Stomach (tissue), 9 donors: ENCODE results near the gene PPAN. TPM values are rescaled to one million over a fixed set of nuclear protein-coding genes. Genes with fewer than 3 reads are reported as not detected.
A peak's percentile ranks its signal among the peaks of the same experiment; 100 is the strongest.

ENCODE experiments used
- DNase-seq, 2 donors: peaks; one replicate each; pipeline versions ENCODE4 v3.0.0 to v3.0.0-alpha.2; 2013 to 2019
- H3K27ac ChIP-seq, 5 donors: fragments of 200-600 bp in 4 of 5; sonication (generic) in 4 of 5; one replicate each; pipeline ENCODE4 v1.5.1; 2013 to 2019; ENCODE audit warnings: mild to moderate bottlenecking in 1 of 5, moderate library complexity in 1 of 5
- H3K27me3 ChIP-seq, 3 donors: fragments of 200-600 bp; sonication (generic); one replicate each; pipeline ENCODE4 v1.5.1; 2017 to 2019; ENCODE audit warnings: mixed run types in 1 of 3
- H3K36me3 ChIP-seq, 4 donors: fragments of 200-600 bp; sonication (generic); 1 replicate in 3 of 4; 2 replicates in 1 of 4; pipeline ENCODE4 v1.5.1; 2016 to 2019
- H3K4me1 ChIP-seq, 4 donors: fragments of 200-600 bp; sonication (generic); one replicate each; pipeline ENCODE4 v1.5.1; 2016 to 2019
- H3K4me3 ChIP-seq, 4 donors: fragments of 200-600 bp; sonication (generic) in 3 of 4; one replicate each; pipeline ENCODE4 v1.5.1; 2016 to 2019; ENCODE audit warnings: mild to moderate bottlenecking in 1 of 4
- H3K9me3 ChIP-seq, 4 donors: fragments of 200-600 bp; sonication (generic); one replicate each; pipeline ENCODE4 v1.5.1; 2016 to 2019
- EP300 ChIP-seq: sonication (generic); formaldehyde crosslinking; IDR thresholded peaks from one replicate; pipeline ENCODE4 v1.6.1; 2017; ENCODE audit warnings: antibody characterized with exemption
- POLR2A ChIP-seq, 4 donors: fragments of 450-650 bp; IDR thresholded peaks; one replicate each; pipeline ENCODE4 v1.6.1; 2016; ENCODE audit warnings: antibody characterized with exemption in 4 of 4, control low read depth in 2 of 4, mild to moderate bottlenecking in 1 of 4, moderate library complexity in 1 of 4
- POLR2AphosphoS5 ChIP-seq, 3 donors: sonication (generic); formaldehyde crosslinking; IDR thresholded peaks; one replicate each; pipeline ENCODE4 v1.6.1; 2016; ENCODE audit warnings: antibody characterized with exemption in 3 of 3
- WGBS, 5 donors: extraction: QIAGEN DNeasy Blood & Tissue Kit in 3 of 5; methylation state at CpG; one replicate each; pipeline versions ENCODE4 v1.1.5 to v1.1.7; 2013 to 2018; 5-methylcytosine and 5-hydroxymethylcytosine counted together
- intact Hi-C: fragments of 100-400 bp; cut with DNase I; formaldehyde crosslinking; loops from one replicate; pipeline ENCODE4 v1.15.1; 2023; ENCODE audit warnings: low total_unique reads
- polyA plus RNA-seq, 3 donors: library from polyadenylated mRNA; stranded (reverse); fragments of 200-250 nt; gene quantifications; one replicate each; pipeline ENCODE4 v1.2.3, GENCODE V29; 2013
- total RNA-seq, 5 donors: library from RNA; depleted of rRNA; stranded (reverse); fragments of >200 nt; gene quantifications; one replicate each; pipeline versions ENCODE4 v1.1.0 to v1.2.3, GENCODE V29; 2014 to 2016
- TF ChIP-seq, protein P1 (sequence below), 7 experiments: fragments of 450-650 bp in 4 of 7; fragments of 200-600 bp in 3 of 7; sonication (generic) in 3 of 7; IDR thresholded peaks; one replicate each; pipeline ENCODE4 v1.5.1; 2016 to 2019; ENCODE audit warnings: antibody characterized with exemption in 7 of 7, control low read depth in 2 of 7, mild to moderate bottlenecking in 1 of 7
- donor health status: healthy with polysubstance abuse.
- donor health status: Bipolar disorder and iron deficiency.
- donor health status: healthy.

The PPAN gene
- total and polyA plus RNA-seq, 8 donors, result 1.2 to 52.3 (median 34.7) TPM

- intact Hi-C loops, result no loop called here
- peak in 1 of 2 donors; percentile 80 for DNase-seq
- Histone ChIP-seq H3K4me3 (peak overlapping the region; percentile 59 to 97 (median 79)), H3K9me3 (no peaks in the 10 kb centered on the region), H3K27me3 (no peaks in the 10 kb centered on the region), H3K4me1 (peaks cover 10 to 37% (median 24%) of the 10 kb centered on the region in 4 donors), H3K36me3 (peaks cover 30 to 36% (median 34%) of the 10 kb centered on the region in 4 donors), H3K27ac (peak overlapping the region; percentile 54 to 88 (median 82))
- TF ChIP-seq POLR2A (IDR thresholded peaks at IDR 0.05) (no peak), POLR2AphosphoS5 (IDR thresholded peaks at IDR 0.05) (no peak), EP300 (no peak)
- TF ChIP-seq, protein P1, sequence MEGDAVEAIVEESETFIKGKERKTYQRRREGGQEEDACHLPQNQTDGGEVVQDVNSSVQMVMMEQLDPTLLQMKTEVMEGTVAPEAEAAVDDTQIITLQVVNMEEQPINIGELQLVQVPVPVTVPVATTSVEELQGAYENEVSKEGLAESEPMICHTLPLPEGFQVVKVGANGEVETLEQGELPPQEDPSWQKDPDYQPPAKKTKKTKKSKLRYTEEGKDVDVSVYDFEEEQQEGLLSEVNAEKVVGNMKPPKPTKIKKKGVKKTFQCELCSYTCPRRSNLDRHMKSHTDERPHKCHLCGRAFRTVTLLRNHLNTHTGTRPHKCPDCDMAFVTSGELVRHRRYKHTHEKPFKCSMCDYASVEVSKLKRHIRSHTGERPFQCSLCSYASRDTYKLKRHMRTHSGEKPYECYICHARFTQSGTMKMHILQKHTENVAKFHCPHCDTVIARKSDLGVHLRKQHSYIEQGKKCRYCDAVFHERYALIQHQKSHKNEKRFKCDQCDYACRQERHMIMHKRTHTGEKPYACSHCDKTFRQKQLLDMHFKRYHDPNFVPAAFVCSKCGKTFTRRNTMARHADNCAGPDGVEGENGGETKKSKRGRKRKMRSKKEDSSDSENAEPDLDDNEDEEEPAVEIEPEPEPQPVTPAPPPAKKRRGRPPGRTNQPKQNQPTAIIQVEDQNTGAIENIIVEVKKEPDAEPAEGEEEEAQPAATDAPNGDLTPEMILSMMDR (IDR thresholded peaks at IDR 0.05), result no peak
- 36 to 54% (median 44%) methylated on average over 11 to 16 of the region's 16 CpGs for WGBS, 5 donors
Observed at GRCh38 chr19:10105509-10106099, 558 bp upstream of the PPAN start.

DNA sequence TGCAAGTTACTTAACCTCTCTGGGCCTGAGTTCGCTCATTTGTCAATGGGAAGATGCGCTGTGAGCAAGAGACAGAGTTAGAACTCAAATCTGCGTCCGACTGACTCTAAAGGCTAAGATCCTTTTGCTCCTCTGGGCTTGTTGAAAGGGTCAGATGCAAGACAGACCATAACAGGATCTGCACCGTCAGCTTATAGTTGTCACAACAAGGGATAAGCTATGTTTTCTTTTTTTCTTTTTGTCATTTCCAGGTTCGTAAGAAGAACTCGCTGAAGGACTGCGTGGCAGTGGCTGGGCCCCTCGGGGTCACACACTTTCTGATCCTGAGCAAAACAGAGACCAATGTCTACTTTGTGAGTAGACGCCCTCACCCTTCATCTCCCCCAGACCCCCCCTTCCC lies 1.1 kb downstream of the PPAN start:
- Histone ChIP-seq H3K27ac (peak overlapping the region in 3 of 5 donors; percentile 68 to 88 (median 82)), H3K4me1 (peaks cover 10 to 53% (median 24%) of the 10 kb centered on the region in 4 donors), H3K4me3 (peak overlapping the region; percentile 59 to 97 (median 79)), H3K27me3 (no peaks in the 10 kb centered on the region), H3K9me3 (no peaks in the 10 kb centered on the region), H3K36me3 (peaks cover 40 to 52% (median 45%) of the 10 kb centered on the region in 4 donors)
- no peak for TF ChIP-seq EP300
- no peak for TF ChIP-seq POLR2AphosphoS5 (IDR thresholded peaks at IDR 0.05)
- TF ChIP-seq, protein P1 (IDR thresholded peaks at IDR 0.05), result no peak
- TF ChIP-seq POLR2A (IDR thresholded peaks at IDR 0.05), result no peak
- intact Hi-C loops, result no loop called here
- 66 to 71% (median 68%) methylated on average over 10 of the region's 10 CpGs for WGBS, 5 donors
- no peak for DNase-seq

DNA sequence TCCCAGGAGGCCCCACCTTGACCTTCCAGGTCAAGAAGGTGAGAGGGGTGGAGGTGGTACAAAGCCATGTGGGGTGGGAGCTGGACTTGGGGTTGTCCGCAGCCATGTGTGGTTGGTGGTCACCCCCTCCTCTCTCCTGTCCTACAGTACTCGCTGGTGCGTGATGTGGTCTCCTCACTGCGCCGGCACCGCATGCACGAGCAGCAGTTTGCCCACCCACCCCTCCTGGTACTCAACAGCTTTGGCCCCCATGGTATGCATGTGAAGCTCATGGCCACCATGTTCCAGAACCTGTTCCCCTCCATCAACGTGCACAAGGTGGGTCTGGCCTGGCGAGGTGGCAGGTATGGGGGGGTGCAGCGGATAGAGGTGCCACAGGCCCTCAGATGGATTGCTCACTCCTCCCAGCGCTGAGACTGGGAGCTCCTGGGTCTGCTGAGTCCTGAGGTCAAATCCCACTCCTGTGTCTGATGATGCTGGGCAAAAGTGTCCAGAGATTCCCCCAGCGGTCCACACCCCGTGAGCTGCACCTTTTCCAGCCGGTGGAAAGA lies 1.7 kb downstream of the PPAN start:
- no peaks in the 10 kb centered on the region for H3K9me3 ChIP-seq
- 87 to 96% (median 91%) methylated on average over 13 to 14 of the region's 14 CpGs for WGBS, 5 donors
- TF ChIP-seq POLR2AphosphoS5 (IDR thresholded peaks at IDR 0.05), result no peak
- TF ChIP-seq POLR2A (IDR thresholded peaks at IDR 0.05), result no peak
- no peak for TF ChIP-seq EP300
- no peak overlapping the region for H3K27ac ChIP-seq
- H3K4me3 ChIP-seq, result peak overlapping the region in 2 of 4 donors; percentile 1 to 90
- no peak for DNase-seq
- H3K36me3 ChIP-seq, result peaks cover 40 to 53% (median 45%) of the 10 kb centered on the region in 4 donors
- H3K4me1 ChIP-seq, result peaks cover 10 to 60% (median 29%) of the 10 kb centered on the region in 4 donors
- H3K27me3 ChIP-seq, result no peaks in the 10 kb centered on the region
- intact Hi-C loops, result no loop called here

- Histone ChIP-seq H3K27me3 (no peaks in the 10 kb centered on the region), H3K9me3 (no peaks in the 10 kb centered on the region), H3K4me1 (peaks cover 10 to 66% (median 42%) of the 10 kb centered on the region in 4 donors), H3K27ac (no peak overlapping the region), H3K4me3 (no peak overlapping the region), H3K36me3 (peaks cover 42 to 65% (median 54%) of the 10 kb centered on the region in 4 donors)
- TF ChIP-seq POLR2AphosphoS5 (IDR thresholded peaks at IDR 0.05) (no peak), POLR2A (IDR thresholded peaks at IDR 0.05) (no peak), EP300 (no peak)
- TF ChIP-seq, protein P1 (IDR thresholded peaks at IDR 0.05), result no peak
- DNase-seq, result no peak
- intact Hi-C loops, result no loop called here
- 87 to 92% (median 90%) methylated on average over 14 of the region's 14 CpGs for whole genome bisulfite sequencing, 5 donors
Observed at GRCh38 chr19:10109528-10109927, 3.4 kb downstream of the PPAN start.
